Measurements from ENCODE around the gene ARPC5. TPM values are rescaled to one million over a fixed set of nuclear protein-coding genes. Genes with fewer than 3 reads are reported as not detected.

Gene ARPC5
- total and polyA plus RNA-seq, 2 of the 8 experiments (the other 6 are each of a cell fraction or from before 2014, with no cell fraction given), result 24.0 to 60.8 TPM

GRCh38 chr1:183583466-183583865, 52.1 kb downstream of the ARPC5 start:
- Histone ChIP-seq H2AFZ (ENCODE audit: low read length) (no peak overlapping the region), H3K4me2 (ENCODE audit: insufficient read depth in 1 of 2, low read depth in 2 of 2, low read length in 2 of 2) (no peak overlapping the region), H3K4me1 (replicated peaks in 1 of 4; ENCODE audit: control insufficient read depth in 3 of 4, insufficient read depth in 4 of 4, low read length in 3 of 4) (peaks cover 0 to 9% (median 4%) of the 10 kb centered on the region in 4 experiments; a peak in 5 of 7 replicates), H2BK15ac (ENCODE audit: low read length) (no peak overlapping the region), H3K79me2 (ENCODE audit: control insufficient read depth in 1 of 2, insufficient read depth in 2 of 2, low read length in 2 of 2) (no peaks in the 10 kb centered on the region), H2BK20ac (ENCODE audit: low read length) (no peak overlapping the region), H3K79me1 (ENCODE audit: low read depth, low read length) (0 out of 2 replicates have a peak, but pooled peaks cover 2% of the 10 kb centered on the region), H3K27ac (ENCODE audit: low read depth, low read length) (no peak overlapping the region), H3K23ac (ENCODE audit: insufficient read length) (no peak overlapping the region), H3K9me3 (ENCODE audit: insufficient read depth in 2 of 2, low read depth in 1 of 2, low read length in 1 of 2) (no peaks in the 10 kb centered on the region), H4K5ac (ENCODE audit: insufficient read length, low read depth, low read length) (no peak overlapping the region), H2BK120ac (replicated peaks; ENCODE audit: low read depth, low read length) (no peak overlapping the region), H3K18ac (ENCODE audit: extremely low read depth, low read length) (no peak overlapping the region), H2BK12ac (ENCODE audit: low read depth, low read length) (no peak overlapping the region), H3K4ac (replicated peaks; ENCODE audit: insufficient read length, low read depth, low read length) (no peak overlapping the region), H3K14ac (ENCODE audit: insufficient read length) (no peak overlapping the region), H3K27me3 (replicated peaks in 1 of 4; ENCODE audit: control insufficient read depth in 3 of 4, extremely low read depth in 1 of 4, insufficient read depth in 3 of 4, low read length in 3 of 4) (no peaks in the 10 kb centered on the region), H3K56ac (replicated peaks; ENCODE audit: insufficient read length, low read depth, low read length) (no peak overlapping the region), H4K91ac (replicated peaks; ENCODE audit: insufficient read length, low read length) (no peak overlapping the region), H4K20me1 (replicated peaks in 1 of 2; ENCODE audit: control insufficient read depth in 1 of 2, insufficient read depth in 2 of 2, low read length in 2 of 2) (no peaks in the 10 kb centered on the region), H2BK5ac (ENCODE audit: low read depth, low read length) (no peak overlapping the region), H3K9ac (replicated peaks in 1 of 4; ENCODE audit: extremely low read depth in 1 of 4, low read depth in 3 of 4, low read length in 3 of 4) (no peak overlapping the region), H2AK5ac (ENCODE audit: low read depth, low read length) (no peak overlapping the region), H3K4me3 (ENCODE audit: extremely low read depth in 1 of 4, insufficient read depth in 2 of 4, low read depth in 3 of 4, low read length in 4 of 4) (no peak overlapping the region), H3K23me2 (ENCODE audit: low read depth, low read length) (no peaks in the 10 kb centered on the region), H3K36me3 (ENCODE audit: control insufficient read depth in 2 of 4, insufficient read depth in 4 of 4, low read length in 3 of 4) (no peaks in the 10 kb centered on the region), H4K8ac (ENCODE audit: extremely low read depth, insufficient read depth, low read length) (no peak overlapping the region)
- DNase-seq (ENCODE audit: low read depth in 1 of 2, low spot score in 2 of 2) (no peak), FAIRE-seq (no peak)
- WGBS, 2 experiments (ENCODE audit: extremely low coverage in 1 of 2, insufficient coverage in 1 of 2, insufficient read length in 1 of 2, insufficient replicate concordance in 2 of 2, low coverage in 1 of 2, low lambda C conversion rate in 2 of 2, missing lambda C conversion rate in 1 of 2), result 86% methylated on average over 6 of the region's 6 CpGs; no CpG with 5 or more reads in 1 of the 2 experiments
- TF ChIP-seq SIX5 (IDR thresholded peaks at IDR 0.05; ENCODE audit: low read depth, low read length) (no peak), FOSL1 (IDR thresholded peaks at IDR 0.05; ENCODE audit: insufficient read depth, low read depth, low read length) (no peak), NANOG (IDR thresholded peaks at IDR 0.05; ENCODE audit: insufficient read depth, low read depth, low read length, poor library complexity, severe bottlenecking) (no peak), POLR2AphosphoS5 (IDR thresholded peaks at IDR 0.05; ENCODE audit: low read depth, low read length) (no peak), SIRT6 (IDR thresholded peaks at IDR 0.05; ENCODE audit: low read length) (no peak), RFX5 (IDR thresholded peaks at IDR 0.05; ENCODE audit: borderline replicate concordance, low read depth, low read length) (no peak), TBP (IDR thresholded peaks at IDR 0.05; ENCODE audit: low read depth, low read length) (no peak), MAFK (IDR thresholded peaks at IDR 0.05; ENCODE audit: low read depth, low read length) (no peak), RNF2 (IDR thresholded peaks at IDR 0.05; ENCODE audit: borderline replicate concordance, low read depth, low read length, missing control alignments, poor library complexity, severe bottlenecking) (no peak), NRF1 (IDR thresholded peaks at IDR 0.05; ENCODE audit: low read depth, low read length) (no peak), RXRA (IDR thresholded peaks at IDR 0.05; ENCODE audit: insufficient read depth, low read depth, low read length) (no peak), BCL11A (IDR thresholded peaks at IDR 0.05; ENCODE audit: low read depth in 2 of 2, low read length in 2 of 2) (no peak)
- ChIA-PET CTCF (ENCODE audit: partially characterized antibody) (interaction anchor here (0.7 to 1.0 kb wide), 2 partner anchors 13 to 20 kb away, joined by 3 to 4 read pairs; no protein-coding TSS in a partner anchor), POLR2A (ENCODE audit: partially characterized antibody) (no interaction called here)
